ENCODE measurements around the gene AKAP12.
A peak's percentile ranks its signal among the peaks of the same experiment; 100 is the strongest.
"Not testable (repeated sequence)": the region's sequence is repeated elsewhere in the genome, so short reads cannot be mapped to it uniquely, and the experiment has no call there.

Gene AKAP12

DNA sequence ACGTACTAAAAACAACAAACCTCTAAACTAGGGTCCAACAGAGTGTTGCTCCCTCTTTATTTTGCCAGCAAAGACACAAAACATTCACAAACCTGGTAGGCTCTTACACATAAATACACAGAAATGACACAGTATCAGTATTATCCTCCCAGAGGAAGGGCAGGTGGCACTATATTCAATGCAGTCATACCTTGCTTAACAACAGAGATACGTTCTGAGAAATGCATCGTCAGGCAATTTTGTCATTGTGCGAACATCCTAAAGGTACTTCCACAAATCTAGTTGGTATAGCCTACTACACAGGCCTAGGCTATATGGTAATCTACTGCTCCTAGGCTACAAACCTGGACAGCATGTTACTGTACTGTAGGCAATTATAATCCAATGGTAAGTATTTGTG is 142.0 kb downstream of the AKAP12 start:
- DNase-seq (ENCODE audit: low spot score) = peak; percentile 49

DNA sequence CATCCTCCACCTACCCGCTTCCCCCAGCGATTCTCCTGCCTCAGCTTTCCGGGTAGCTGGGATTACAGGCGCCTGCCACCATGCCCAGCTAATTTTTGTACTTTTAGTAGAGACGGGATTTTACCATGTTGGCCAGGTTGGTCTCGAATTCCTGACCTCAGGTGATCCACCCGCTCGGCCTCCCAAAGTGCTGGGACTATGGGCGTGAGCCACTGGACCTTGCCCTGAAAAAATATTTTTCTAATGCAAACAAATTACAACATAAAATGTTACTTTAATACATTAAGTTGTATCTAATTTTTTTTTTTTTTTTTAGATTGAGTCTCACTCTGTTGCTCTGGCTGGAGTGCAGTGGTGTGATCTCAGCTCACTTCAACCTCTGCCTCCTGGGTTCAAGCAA is 142.9 kb downstream of the AKAP12 start:
- DNase-seq (ENCODE audit: low spot score) = not testable (repeated sequence)

GRCh38 chr6:151384151-151384550 is 144.4 kb downstream of the AKAP12 start:
- DNase-seq (ENCODE audit: low spot score) = no peak

DNA sequence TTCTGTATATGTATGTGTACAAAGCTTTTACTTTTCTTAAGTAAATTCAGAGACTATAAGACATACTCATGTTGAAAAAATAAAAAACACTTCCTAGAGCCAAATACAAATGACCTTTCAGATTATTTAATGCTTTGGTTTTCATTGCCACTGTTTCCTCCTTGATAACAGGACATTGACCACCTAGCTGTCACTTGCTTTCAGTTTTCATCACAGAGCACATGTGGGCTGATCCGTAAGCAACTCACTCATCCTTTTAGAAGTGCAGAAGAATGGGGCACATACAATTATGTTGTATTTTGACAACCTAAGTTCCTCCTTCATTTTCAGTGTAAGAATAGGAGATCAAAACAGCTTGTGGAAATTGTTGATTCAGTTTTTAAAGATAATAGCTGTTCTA is 145.4 kb downstream of the AKAP12 start:
- peak; percentile 50 for DNase-seq (ENCODE audit: low spot score)

DNA sequence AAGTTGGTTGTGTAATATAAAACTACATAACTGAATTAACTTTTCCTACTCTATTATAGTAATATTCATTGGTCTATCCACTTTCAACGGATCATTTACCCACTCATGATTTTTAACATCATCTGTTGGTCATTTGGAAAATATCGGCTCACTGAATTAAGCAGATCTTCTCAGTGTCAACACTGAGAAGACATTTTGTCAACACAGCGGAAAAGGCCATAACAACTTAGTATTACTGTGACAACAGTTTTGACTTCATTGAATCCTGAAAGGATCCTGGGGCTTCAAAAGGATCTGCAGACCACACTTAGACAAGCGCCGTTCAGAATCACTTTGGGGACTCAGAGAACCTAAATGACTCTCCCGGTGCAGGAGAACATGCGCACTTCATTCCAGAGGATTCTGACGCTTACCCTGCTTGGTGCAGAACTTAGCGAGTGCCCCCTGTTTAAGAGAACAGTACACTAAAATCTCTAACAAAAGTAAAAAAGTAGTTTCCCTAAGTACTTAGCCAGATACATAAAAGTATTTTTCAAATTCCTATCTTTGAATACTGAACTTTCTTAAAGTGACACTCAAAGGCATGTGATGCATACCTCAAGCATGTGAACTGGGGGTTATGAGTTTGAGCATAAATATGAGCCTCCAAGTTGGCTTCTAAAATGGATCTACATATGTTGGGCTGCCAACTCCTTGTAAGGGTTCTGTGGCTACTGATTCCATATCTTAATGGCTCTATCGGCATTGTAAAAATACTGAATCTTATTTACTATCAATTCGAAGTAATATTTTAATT is 147.6 kb downstream of the AKAP12 start:
- no peak for DNase-seq (ENCODE audit: low spot score)

DNA sequence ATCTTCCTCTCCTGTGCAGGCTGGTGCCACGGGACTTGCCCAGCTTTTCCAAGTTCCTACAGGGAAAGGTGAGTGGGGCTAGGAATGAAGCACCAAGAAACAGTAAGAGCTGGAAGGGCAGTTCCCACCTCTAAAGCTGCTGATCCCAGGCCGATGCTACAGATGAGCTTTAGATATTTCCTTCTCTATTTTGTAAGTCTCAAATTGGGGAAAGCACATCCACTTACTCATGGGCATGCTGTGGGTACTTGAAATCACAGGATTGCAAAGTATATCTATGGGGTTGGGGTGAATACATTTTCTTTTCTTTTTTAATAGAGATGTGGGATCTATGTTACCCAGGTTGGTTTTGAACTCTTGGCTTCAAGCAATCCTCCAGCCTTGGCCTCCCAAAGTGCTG is 148.5 kb downstream of the AKAP12 start:
- DNase-seq (ENCODE audit: low spot score) = no peak

GRCh38 chr6:151388997-151389617 is 149.3 kb downstream of the AKAP12 start:
- DNase-seq (ENCODE audit: low spot score) = no peak

- no peak for DNase-seq (ENCODE audit: low spot score)
Measured at GRCh38 chr6:151389618-151390275, 150.0 kb downstream of the AKAP12 start.

DNA sequence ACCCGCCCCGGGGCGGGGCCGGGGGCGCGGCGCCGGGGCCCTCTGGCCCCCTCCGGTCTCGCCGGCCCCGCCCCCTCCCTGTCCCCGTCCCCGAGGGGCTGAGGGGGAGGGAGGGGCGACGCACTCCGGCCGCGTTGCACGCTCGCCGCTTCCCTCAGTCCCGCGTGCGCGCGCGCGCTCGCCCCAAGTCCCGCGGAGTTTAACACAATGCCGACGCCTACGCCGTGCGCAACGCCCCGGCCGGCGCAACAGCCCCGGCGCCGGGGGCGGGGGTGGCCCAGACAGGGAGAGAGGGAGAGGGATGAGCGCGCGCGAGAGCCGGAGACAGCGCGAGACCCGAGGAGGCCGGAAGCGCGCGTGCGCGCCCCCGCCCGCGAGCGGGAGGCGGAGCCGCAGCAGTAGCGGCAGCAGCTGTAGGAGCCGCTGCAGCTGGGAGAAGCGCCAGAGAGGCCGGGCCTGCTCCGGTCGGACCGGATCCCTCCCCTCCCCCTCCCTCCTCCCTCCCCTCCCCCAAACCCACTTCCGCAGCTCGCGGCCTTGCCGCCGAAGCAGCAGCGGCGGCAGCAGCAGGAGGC is 150.6 kb downstream of the AKAP12 start:
- DNase-seq (ENCODE audit: low spot score) = peak; percentile 97

DNA sequence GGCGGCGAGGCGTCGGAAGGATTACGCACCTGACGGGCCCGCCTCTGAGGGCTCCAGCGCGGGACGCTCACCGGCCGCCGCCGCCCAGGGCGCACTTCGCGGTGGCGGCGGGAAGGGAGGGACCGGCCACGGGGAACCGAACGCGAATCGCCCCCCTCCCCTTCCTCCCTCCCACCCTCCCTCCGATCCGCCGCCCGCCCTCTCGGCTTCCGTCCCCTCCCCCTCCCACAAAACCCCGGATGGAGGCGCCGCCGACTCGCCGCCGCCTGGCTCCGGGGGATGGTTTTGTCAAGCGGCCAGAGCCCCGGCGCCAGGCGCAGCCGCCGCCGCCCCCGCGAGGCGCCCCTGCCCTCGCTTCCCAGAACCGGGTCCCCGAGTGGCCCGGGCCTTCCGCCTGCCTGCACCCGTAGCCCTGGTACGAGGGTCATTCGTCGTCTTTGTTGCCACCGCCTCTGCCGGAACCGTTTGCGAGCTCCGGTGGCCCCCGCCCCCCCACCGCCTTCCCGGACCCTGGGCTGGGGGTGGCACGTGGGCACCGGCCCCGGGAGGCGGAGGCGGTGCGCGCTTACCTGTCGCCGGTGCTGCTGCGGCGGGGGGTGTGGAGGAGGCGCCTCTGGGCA is 151.2 kb downstream of the AKAP12 start:
- peak; percentile 73 for DNase-seq (ENCODE audit: low spot score)

- DNase-seq (ENCODE audit: low spot score) = peak; percentile 62
Measured at GRCh38 chr6:151391471-151392413, 152.0 kb downstream of the AKAP12 start, which contains the start of gene ZBTB2. TSS of gene ZBTB2 (minus strand) at chr6:151391559. CDS start at chr6:151373637, 17,922 bp downstream.

DNA sequence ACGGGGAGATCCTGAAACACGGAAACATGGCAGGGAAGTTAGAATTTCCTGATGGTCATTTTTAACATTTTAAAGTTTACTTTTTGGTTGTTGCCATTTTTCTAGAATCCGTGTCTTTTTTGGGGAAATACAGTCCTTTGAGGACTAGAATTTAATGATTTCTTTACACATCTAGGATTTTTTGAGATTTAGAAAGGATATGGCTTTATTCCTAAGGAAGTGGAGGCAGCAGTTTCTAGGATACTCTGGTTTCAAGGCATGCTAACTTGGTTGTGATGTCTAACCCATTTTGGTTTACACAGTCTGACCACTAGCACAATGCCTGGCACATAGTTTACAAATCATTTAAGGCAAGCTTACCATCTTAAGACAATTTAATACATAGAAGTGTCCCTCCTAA is 152.7 kb downstream of the AKAP12 start:
- DNase-seq (ENCODE audit: low spot score) = no peak

DNA sequence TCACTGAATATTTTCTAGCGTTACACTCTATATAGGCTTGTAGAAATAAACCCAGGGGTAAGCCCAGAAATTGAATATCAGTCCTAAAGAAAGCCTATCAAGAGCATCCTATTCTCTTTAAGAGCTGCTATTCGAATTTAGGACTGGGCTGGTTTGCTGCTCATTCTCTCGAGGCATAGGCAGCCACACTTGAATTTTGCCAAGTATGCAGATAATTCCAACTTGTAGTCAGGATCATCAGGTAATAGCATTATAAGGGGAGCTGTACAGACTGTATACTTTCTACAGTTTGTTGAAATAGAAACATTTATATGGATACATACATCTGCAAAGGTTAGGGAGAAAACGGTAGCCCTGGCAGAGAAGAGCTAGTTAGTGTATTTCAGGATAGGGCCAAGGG is 153.6 kb downstream of the AKAP12 start:
- no peak for DNase-seq (ENCODE audit: low spot score)

DNA sequence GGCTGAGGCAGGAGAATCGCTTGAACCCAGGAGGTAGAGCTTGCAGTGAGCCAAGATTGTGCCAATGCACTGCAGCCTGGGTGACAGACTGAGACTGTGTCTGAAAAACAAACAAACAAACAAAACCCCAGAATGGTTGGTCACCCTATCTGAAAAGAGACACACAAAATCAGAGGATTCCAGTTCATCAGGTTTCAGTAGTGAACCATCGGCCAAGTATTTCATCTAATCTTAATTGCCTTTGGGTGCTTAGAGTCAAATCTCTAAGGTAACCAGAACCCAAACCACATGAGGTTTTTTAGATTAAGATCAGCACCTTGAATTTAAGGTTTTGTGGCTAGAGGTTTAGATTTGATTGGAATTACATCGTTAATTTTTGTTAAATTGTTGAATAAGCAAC is 159.9 kb downstream of the AKAP12 start:
- no peak for DNase-seq (ENCODE audit: low spot score)

- DNase-seq (ENCODE audit: low spot score) = no peak
Measured at GRCh38 chr6:151400473-151400872, 160.7 kb downstream of the AKAP12 start.

DNA sequence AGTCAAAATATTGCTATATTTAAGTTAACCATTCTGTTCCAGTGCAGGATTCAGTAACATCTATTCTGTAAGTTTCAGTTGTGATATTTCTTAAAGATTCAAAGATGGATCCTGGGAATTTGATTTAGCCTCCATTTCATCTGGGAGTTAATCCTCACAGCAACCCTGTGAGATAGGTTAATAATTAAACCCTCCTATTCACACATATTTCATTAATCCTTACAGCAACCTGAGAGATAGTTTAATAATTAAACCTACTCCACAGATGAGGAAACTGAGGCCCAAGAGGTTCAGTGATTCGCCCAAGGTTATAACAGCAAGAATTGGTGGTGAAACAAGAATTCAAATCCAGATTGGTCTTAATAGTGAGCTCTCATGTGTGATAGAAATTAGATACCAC is 162.5 kb downstream of the AKAP12 start:
- no peak for DNase-seq (ENCODE audit: low spot score)

DNA sequence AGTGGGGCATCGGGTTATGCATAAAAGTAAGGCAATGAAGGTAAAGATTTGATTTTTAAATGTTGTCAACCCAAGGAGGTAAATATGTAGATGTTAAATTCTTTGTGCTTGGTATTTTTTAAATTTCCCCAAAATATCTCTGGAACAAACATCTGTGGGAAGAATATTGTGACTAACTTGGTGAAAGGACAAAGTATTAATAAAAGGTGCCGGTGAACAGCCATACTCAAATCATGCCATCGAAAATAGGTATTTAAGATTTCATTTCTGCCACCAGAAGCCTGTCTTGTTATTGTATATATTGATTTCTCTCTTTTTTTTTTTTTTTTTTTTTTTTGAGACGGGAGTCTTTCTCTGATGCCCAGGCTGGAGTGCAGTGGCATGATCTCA is 164.1 kb downstream of the AKAP12 start:
- no peak for DNase-seq (ENCODE audit: low spot score)
